ENCODE results near the gene CFAP126. TPM values are rescaled to one million over a fixed set of nuclear protein-coding genes. Genes with fewer than 3 reads are reported as not detected.
"Not testable (repeated sequence)": the region's sequence is repeated elsewhere in the genome, so short reads cannot be mapped to it uniquely, and the experiment has no call there.

The CFAP126 gene
- total RNA-seq: not detected
- polyA plus RNA-seq: not detected
- not detected for total RNA-seq

- H3K27ac Mint-ChIP-seq: peak within 1 kb of the TSS; percentile 42 to 87 (median 62)
- POLR2A ChIA-PET: interaction anchor here (0.5 to 1.6 kb wide), 3 partner anchors 23 to 166 kb away, joined by 3 to 5 read pairs (median 4); partner anchors contain the start of gene NDUFS2
- peak in 7 of 9 donors; percentile 38 to 74 (median 60) for DNase-seq
Observed at GRCh38 chr1:161367684-161368400, at the start of gene CFAP126. CFAP126 (minus strand) TSS chr1:161367876; CDS start chr1:161367868, 8 bp downstream.

GRCh38 chr1:161413050-161413449, 45.4 kb upstream of the CFAP126 start:
- H3K4me3 ChIP-seq (ENCODE audit: low read length); POLR2A ChIA-PET; DNase-seq; H3K36me3 Mint-ChIP-seq; H3K36me3 ChIP-seq (ENCODE audit: control insufficient read depth in 2 of 3, insufficient read depth in 3 of 3, low read length in 3 of 3); H3K9me3 ChIP-seq (ENCODE audit: control insufficient read depth in 2 of 3, low read length in 3 of 3); H3K27me3 Mint-ChIP-seq; H3K4me3 Mint-ChIP-seq; H3K27ac ChIP-seq (ENCODE audit: low read depth, low read length); CTCF ChIA-PET; ATAC-seq; H3K27ac Mint-ChIP-seq; intact Hi-C loops (cut with micrococcal nuclease); H3K9me3 Mint-ChIP-seq; H3K27me3 ChIP-seq (ENCODE audit: control insufficient read depth in 2 of 2, insufficient read depth in 2 of 2, low read length in 2 of 2): not testable (repeated sequence)
- peaks cover 9 to 20% (median 10%) of the 10 kb centered on the region in 7 donors for H3K4me1 Mint-ChIP-seq
- peaks cover 0 to 11% of the 10 kb centered on the region in 2 donors for H3K4me1 ChIP-seq (ENCODE audit: control insufficient read depth in 2 of 2, insufficient read depth in 2 of 2, low read length in 2 of 2)

More at GRCh38 chr1:161367684-161368400, at the start of gene CFAP126:
- no peaks in the 10 kb centered on the region for H3K9me3 ChIP-seq (ENCODE audit: control insufficient read depth in 2 of 3, low read length in 3 of 3)
- H3K4me3 ChIP-seq (ENCODE audit: low read length): no peak within 1 kb of the TSS
- peaks cover 5 to 19% (median 9%) of the 10 kb centered on the region in 7 donors for H3K4me1 Mint-ChIP-seq
- no peaks in the 10 kb centered on the region for H3K9me3 Mint-ChIP-seq
- peaks cover 0 to 20% (median 10%) of the 10 kb centered on the region in 3 experiments for H3K36me3 ChIP-seq (ENCODE audit: control insufficient read depth in 2 of 3, insufficient read depth in 3 of 3, low read length in 3 of 3)
- CTCF ChIA-PET: interaction anchor here (1.0 to 1.1 kb wide), 2 partner anchors 14 to 142 kb away, joined by 4 to 6 read pairs; partner anchors contain the start of gene TOMM40L
- H3K4me1 ChIP-seq (ENCODE audit: control insufficient read depth in 2 of 2, insufficient read depth in 2 of 2, low read length in 2 of 2): no peaks in the 10 kb centered on the region
- peaks cover 11 to 24% (median 13%) of the 10 kb centered on the region in 5 donors for H3K36me3 Mint-ChIP-seq
- peak within 1 kb of the TSS; percentile 59 for H3K27ac ChIP-seq (ENCODE audit: low read depth, low read length)
- peak; percentile 100 for ATAC-seq
- H3K27me3 Mint-ChIP-seq: no peaks in the 10 kb centered on the region
- H3K27me3 ChIP-seq (ENCODE audit: control insufficient read depth in 2 of 2, insufficient read depth in 2 of 2, low read length in 2 of 2): no peaks in the 10 kb centered on the region
- intact Hi-C loops (cut with micrococcal nuclease): loop anchor here (1.0 to 5.0 kb wide), 2 partner anchors 141 to 143 kb away; partner anchors contain the start of gene TOMM40L (in 1 of the 2)
- H3K4me3 Mint-ChIP-seq: no peak within 1 kb of the TSS

- H3K27me3 ChIP-seq (ENCODE audit: control insufficient read depth in 2 of 2, insufficient read depth in 2 of 2, low read length in 2 of 2); H3K27ac ChIP-seq (ENCODE audit: low read depth, low read length); POLR2A ChIA-PET; H3K36me3 ChIP-seq (ENCODE audit: control insufficient read depth in 2 of 3, insufficient read depth in 3 of 3, low read length in 3 of 3); H3K4me3 Mint-ChIP-seq; ATAC-seq; H3K9me3 Mint-ChIP-seq; DNase-seq; H3K4me3 ChIP-seq (ENCODE audit: low read length); intact Hi-C loops (cut with micrococcal nuclease); H3K9me3 ChIP-seq (ENCODE audit: control insufficient read depth in 2 of 3, low read length in 3 of 3); H3K36me3 Mint-ChIP-seq; H3K27me3 Mint-ChIP-seq: not testable (repeated sequence)
- Mint-ChIP-seq H3K4me1 (peaks cover 9 to 22% (median 14%) of the 10 kb centered on the region in 7 donors), H3K27ac (peak overlapping the region in 1 of 9 donors; percentile 78)
- CTCF ChIA-PET: interaction anchor here (0.7 kb wide), 1 partner anchor 184 kb away, joined by 3 read pairs; no protein-coding TSS in a partner anchor
- H3K4me1 ChIP-seq (ENCODE audit: control insufficient read depth in 2 of 2, insufficient read depth in 2 of 2, low read length in 2 of 2): peaks cover 0 to 11% of the 10 kb centered on the region in 2 donors
Observed at GRCh38 chr1:161410636-161410970, 42.9 kb upstream of the CFAP126 start.

GRCh38 chr1:161409848-161410635, 42.4 kb upstream of the CFAP126 start:
- Mint-ChIP-seq H3K27ac (peak overlapping the region in 4 of 9 donors; percentile 5 to 78 (median 13)), H3K4me1 (peaks cover 9 to 25% (median 15%) of the 10 kb centered on the region in 7 donors), H3K4me3 (peak overlapping the region in 4 of 10 donors; percentile 5 to 59 (median 35))
- intact Hi-C loops (cut with micrococcal nuclease); H3K27ac ChIP-seq (ENCODE audit: low read depth, low read length); H3K36me3 ChIP-seq (ENCODE audit: control insufficient read depth in 2 of 3, insufficient read depth in 3 of 3, low read length in 3 of 3); H3K9me3 Mint-ChIP-seq; DNase-seq; H3K27me3 ChIP-seq (ENCODE audit: control insufficient read depth in 2 of 2, insufficient read depth in 2 of 2, low read length in 2 of 2); H3K27me3 Mint-ChIP-seq; H3K36me3 Mint-ChIP-seq; ATAC-seq; POLR2A ChIA-PET; H3K9me3 ChIP-seq (ENCODE audit: control insufficient read depth in 2 of 3, low read length in 3 of 3): not testable (repeated sequence)
- Histone ChIP-seq H3K4me3 (ENCODE audit: low read length) (peak overlapping the region; percentile 41), H3K4me1 (ENCODE audit: control insufficient read depth in 2 of 2, insufficient read depth in 2 of 2, low read length in 2 of 2) (peaks cover 0 to 11% of the 10 kb centered on the region in 2 donors)
- CTCF ChIA-PET: interaction anchor here (0.7 kb wide), 1 partner anchor 184 kb away, joined by 3 read pairs; no protein-coding TSS in a partner anchor

- Mint-ChIP-seq H3K36me3 (peaks cover 0 to 18% (median 9%) of the 10 kb centered on the region in 5 donors), H3K9me3 (peaks cover 0 to 11% (median 3%) of the 10 kb centered on the region in 11 donors), H3K27ac (peak overlapping the region in 1 of 9 donors; percentile 86), H3K4me1 (peaks cover 15 to 36% (median 18%) of the 10 kb centered on the region in 7 donors), H3K27me3 (peaks cover 5 to 10% (median 8%) of the 10 kb centered on the region in 5 donors), H3K4me3 (no peak overlapping the region)
- no peaks in the 10 kb centered on the region for H3K27me3 ChIP-seq (ENCODE audit: control insufficient read depth in 2 of 2, insufficient read depth in 2 of 2, low read length in 2 of 2)
- H3K9me3 ChIP-seq (ENCODE audit: control insufficient read depth in 2 of 3, low read length in 3 of 3): no peaks in the 10 kb centered on the region
- CTCF ChIA-PET: interaction anchor here (0.7 kb wide), 1 partner anchor 131 kb away, joined by 3 read pairs; no protein-coding TSS in a partner anchor
- H3K4me1 ChIP-seq (ENCODE audit: control insufficient read depth in 2 of 2, insufficient read depth in 2 of 2, low read length in 2 of 2): peaks cover 0 to 11% of the 10 kb centered on the region in 2 donors
- intact Hi-C loops (cut with micrococcal nuclease): no loop called here
- no peak overlapping the region for H3K27ac ChIP-seq (ENCODE audit: low read depth, low read length)
- DNase-seq (no peak), ATAC-seq (no peak)
- H3K36me3 ChIP-seq (ENCODE audit: control insufficient read depth in 2 of 3, insufficient read depth in 3 of 3, low read length in 3 of 3): no peaks in the 10 kb centered on the region
- POLR2A ChIA-PET: interaction anchor here (0.7 to 1.1 kb wide), 2 partner anchors 8 to 1589 kb away, joined by 3 to 4 read pairs; no protein-coding TSS in a partner anchor
- no peak overlapping the region for H3K4me3 ChIP-seq (ENCODE audit: low read length)
Observed at GRCh38 chr1:161408429-161409052, 40.9 kb upstream of the CFAP126 start.

GRCh38 chr1:161407451-161407985, 39.8 kb upstream of the CFAP126 start:
- no peaks in the 10 kb centered on the region for H3K36me3 ChIP-seq (ENCODE audit: control insufficient read depth in 2 of 3, insufficient read depth in 3 of 3, low read length in 3 of 3)
- no peaks in the 10 kb centered on the region for H3K9me3 ChIP-seq (ENCODE audit: control insufficient read depth in 2 of 3, low read length in 3 of 3)
- peaks cover 5 to 14% (median 9%) of the 10 kb centered on the region in 5 donors for H3K27me3 Mint-ChIP-seq
- no peak overlapping the region for H3K4me3 Mint-ChIP-seq
- H3K4me1 ChIP-seq (ENCODE audit: control insufficient read depth in 2 of 2, insufficient read depth in 2 of 2, low read length in 2 of 2): peaks cover 0 to 11% of the 10 kb centered on the region in 2 donors
- peaks cover 0 to 20% (median 12%) of the 10 kb centered on the region in 5 donors for H3K36me3 Mint-ChIP-seq
- DNase-seq: no peak
- H3K9me3 Mint-ChIP-seq: peaks cover 0 to 11% (median 3%) of the 10 kb centered on the region in 11 donors
- no peak overlapping the region for H3K27ac ChIP-seq (ENCODE audit: low read depth, low read length)
- CTCF ChIA-PET: interaction anchor here (0.7 kb wide), 1 partner anchor 132 kb away, joined by 3 read pairs; no protein-coding TSS in a partner anchor
- intact Hi-C loops (cut with micrococcal nuclease): no loop called here
- no peaks in the 10 kb centered on the region for H3K27me3 ChIP-seq (ENCODE audit: control insufficient read depth in 2 of 2, insufficient read depth in 2 of 2, low read length in 2 of 2)
- H3K27ac Mint-ChIP-seq: no peak overlapping the region
- peaks cover 15 to 40% (median 20%) of the 10 kb centered on the region in 7 donors for H3K4me1 Mint-ChIP-seq
- H3K4me3 ChIP-seq (ENCODE audit: low read length): no peak overlapping the region
- POLR2A ChIA-PET: interaction anchor here (0.6 kb wide), 1 partner anchor 188 kb away, joined by 3 read pairs; no protein-coding TSS in a partner anchor
- no peak for ATAC-seq

Data from naive thymus-derived CD4-positive, alpha-beta T cell (primary cell).